B cell (primary cell): ENCODE results near the gene XPNPEP2. TPM values are rescaled to one million over a fixed set of nuclear protein-coding genes. Genes with fewer than 3 reads are reported as not detected.

Source experiments
- ATAC-seq: fragments of 200-7000 bp; cut with Tn5 transposase; one replicate; pipeline ENCODE4 v1.10.0; 2021; ENCODE audit warnings: low read depth, mild to moderate bottlenecking, moderate number of reproducible peaks, moderate library complexity
- CTCF ChIA-PET: fragments of 350-600 bp; sonication (Branson Sonifier 250); formaldehyde crosslinking; loops from one replicate; lab custom pipeline; 2021; ENCODE audit warnings: antibody characterized with exemption, inconsistent platforms; lab: Charles Lee
- POLR2A ChIA-PET: fragments of 350-600 bp; sonication (Branson Sonifier 250); formaldehyde crosslinking; loops from one replicate; lab custom pipeline; 2021; ENCODE audit warnings: antibody characterized with exemption; lab: Charles Lee
- DNase-seq: peaks from one replicate; pipeline ENCODE4 v3.0.0; 2013
- H2AFZ ChIP-seq: 2 replicates; pipeline ENCODE4 v1.6.1; 2012; ENCODE audit warnings: mild to moderate bottlenecking, low read depth, low read length; ENCODE audit not compliant: insufficient read depth, poor library complexity, severe bottlenecking
- H3K27ac ChIP-seq, 2 donors: 1 replicate in 1 of 2; 2 replicates in 1 of 2; pipeline ENCODE4 v1.5.1; 2012 to 2013; ENCODE audit warnings: low read length in 2 of 2, mild to moderate bottlenecking in 2 of 2, moderate library complexity in 1 of 2
- H3K27me3 ChIP-seq, 4 experiments: fragments of 200-600 bp in 1 of 4; sonication (generic) in 1 of 4; replicated peaks in 1 of 4; 1 replicate in 2 of 4; 2 replicates in 2 of 4; pipeline versions ENCODE4 v1.6.1 to v1.7.0; 2013 to 2016; ENCODE audit warnings: low read length in 3 of 4, mild to moderate bottlenecking in 2 of 4, mixed read lengths in 1 of 4, moderate library complexity in 1 of 4; ENCODE audit not compliant: insufficient read depth in 4 of 4, control insufficient read depth in 3 of 4; ENCODE audit errors: control extremely low read depth in 1 of 4
- H3K36me3 ChIP-seq, 2 experiments: replicated peaks in 1 of 2; 1 replicate in 1 of 2; 2 replicates in 1 of 2; pipeline versions ENCODE4 v1.6.1 to v1.7.1; 2013; ENCODE audit warnings: low read length in 1 of 2; ENCODE audit not compliant: insufficient read depth in 2 of 2, control insufficient read depth in 1 of 2; ENCODE audit errors: control extremely low read depth in 1 of 2, extremely low read depth in 1 of 2
- H3K4me1 ChIP-seq, 2 donors: fragments of 200-600 bp in 1 of 2; sonication (generic) in 1 of 2; 1 replicate in 1 of 2; 2 replicates in 1 of 2; pipeline versions ENCODE4 v1.5.1 to v1.6.1; 2013 to 2017; ENCODE audit warnings: low read length in 2 of 2; ENCODE audit not compliant: control insufficient read depth in 2 of 2, insufficient read depth in 2 of 2
- H3K4me2 ChIP-seq: replicated peaks from 2 replicates; pipeline ENCODE3; 2012; ENCODE audit warnings: mild to moderate bottlenecking, low read depth, low read length; ENCODE audit not compliant: poor library complexity, severe bottlenecking
- H3K4me3 ChIP-seq, 5 experiments: fragments of 200-600 bp in 1 of 5; sonication (generic) in 1 of 5; 1 replicate in 3 of 5; 2 replicates in 2 of 5; pipeline versions ENCODE4 v1.5.1 to v1.7.0; 2011 to 2016; ENCODE audit warnings: low read length in 4 of 5, mild to moderate bottlenecking in 4 of 5, low read depth in 2 of 5, control low read depth in 1 of 5, moderate library complexity in 1 of 5; ENCODE audit not compliant: insufficient read depth in 1 of 5; ENCODE audit errors: control extremely low read depth in 1 of 5, extremely low read depth in 1 of 5
- H3K79me2 ChIP-seq: fragments of 200-600 bp; sonication (generic); one replicate; pipeline ENCODE4 v1.6.0; 2016; ENCODE audit warnings: low read length; ENCODE audit not compliant: control insufficient read depth, insufficient read depth
- H3K9ac ChIP-seq: fragments of 200-600 bp; sonication (generic); 2 replicates; pipeline ENCODE4 v1.6.1; 2017; ENCODE audit warnings: mild to moderate bottlenecking, low read length, moderate library complexity
- H3K9me3 ChIP-seq, 3 donors: one replicate each; pipeline versions ENCODE4 v1.6.1 to v1.7.1; 2013; ENCODE audit warnings: low read length in 2 of 3; ENCODE audit not compliant: control insufficient read depth in 2 of 3, insufficient read depth in 1 of 3; ENCODE audit errors: control extremely low read depth in 1 of 3
- H4K20me1 ChIP-seq: 2 replicates; pipeline ENCODE4 v1.6.0; 2012; ENCODE audit warnings: mild to moderate bottlenecking, low read length; ENCODE audit not compliant: insufficient read depth, control insufficient read depth, poor library complexity, severe bottlenecking
- H3K27ac Mint-ChIP-seq: one replicate; pipeline ENCODE4 v1.8.0; 2021; ENCODE audit warnings: mixed read lengths
- H3K27me3 Mint-ChIP-seq: one replicate; pipeline ENCODE4 v1.8.0; 2021; ENCODE audit warnings: mixed read lengths
- H3K4me1 Mint-ChIP-seq: one replicate; pipeline ENCODE4 v1.8.0; 2021; ENCODE audit warnings: mixed read lengths
- H3K4me3 Mint-ChIP-seq: one replicate; pipeline ENCODE4 v1.8.0; 2021; ENCODE audit warnings: mixed read lengths
- H3K9me3 Mint-ChIP-seq: one replicate; pipeline ENCODE4 v1.8.0; 2022; ENCODE audit warnings: mixed read lengths; ENCODE audit not compliant: insufficient read depth
- CTCF ChIP-seq: fragments of 200-600 bp; IDR thresholded peaks from one replicate; pipeline ENCODE4 v1.8.0; 2022; ENCODE audit warnings: antibody characterized with exemption, mild to moderate bottlenecking
- EZH2 ChIP-seq: IDR thresholded peaks from 2 replicates; pipeline ENCODE4 v1.6.1; 2012; ENCODE audit warnings: borderline replicate concordance, low read depth, mild to moderate bottlenecking, moderate library complexity, low read length; ENCODE audit not compliant: insufficient read depth, poor library complexity, severe bottlenecking
- WGBS: methylation state at CpG from one replicate; pipeline ENCODE4 v1.1.5; 2013; ENCODE audit warnings: missing lambda C conversion rate; ENCODE audit not compliant: insufficient coverage; 5-methylcytosine and 5-hydroxymethylcytosine counted together
- intact Hi-C: fragments of 100-400 bp; cut with micrococcal nuclease; formaldehyde crosslinking; loops from one replicate; pipeline ENCODE4 v1.10.0; 2022
- polyA plus RNA-seq: library from polyadenylated mRNA; depleted of rRNA; stranded (reverse); fragments of >200 nt; gene quantifications from 2 replicates; pipeline ENCODE4 v1.2.3, GENCODE V29; 2012
- total RNA-seq, 2 donors: library from RNA; stranded (reverse); fragments of 120-200 nt in 1 of 2; gene quantifications; 1 replicate in 1 of 2; 2 replicates in 1 of 2; pipeline versions ENCODE4 v1.2.3 to v1.2.4, GENCODE V29; 2013 to 2022

XPNPEP2 gene
- total and polyA plus RNA-seq, 2 donors (not counting 1 experiment from before 2014, with no cell fraction given), result 0.31 TPM; not detected in 1

GRCh38 chrX:129772796-129773431 lies 34.1 kb downstream of the XPNPEP2 start:
- H3K27me3 Mint-ChIP-seq, result no peaks in the 10 kb centered on the region
- H3K9ac ChIP-seq, result no peak overlapping the region
- peak overlapping the region; percentile 97 for H3K27ac Mint-ChIP-seq
- H3K4me1 ChIP-seq, result peaks cover 87 to 98% of the 10 kb centered on the region in 2 donors
- ATAC-seq (peak; percentile 71), DNase-seq (peak; percentile 91)
- H3K9me3 ChIP-seq, result no peaks in the 10 kb centered on the region
- no peak overlapping the region for H3K4me3 ChIP-seq
- no peaks in the 10 kb centered on the region for H3K9me3 Mint-ChIP-seq
- no peak for TF ChIP-seq CTCF
- no peak for TF ChIP-seq EZH2
- peak overlapping the region; percentile 75 for H3K4me3 Mint-ChIP-seq
- H3K27me3 ChIP-seq, result no peaks in the 10 kb centered on the region
- CTCF ChIA-PET, result interaction anchor here (0.7 to 4.0 kb wide), 16 partner anchors 10 to 94 kb away, joined by 3 to 32 read pairs (median 4); no protein-coding TSS in a partner anchor
- 6% methylated on average over 6 of the region's 14 CpGs for WGBS
- no peaks in the 10 kb centered on the region for H4K20me1 ChIP-seq
- peaks cover 72% of the 10 kb centered on the region for H3K4me1 Mint-ChIP-seq
- no peaks in the 10 kb centered on the region for H3K36me3 ChIP-seq
- H3K4me2 ChIP-seq, result peak overlapping the region; percentile 56
- peak overlapping the region; percentile 88 to 90 for H3K27ac ChIP-seq
- H2AFZ ChIP-seq, result no peak overlapping the region
- H3K79me2 ChIP-seq, result peaks cover 18% of the 10 kb centered on the region
- intact Hi-C loops, result loop anchor here (1.0 to 2.0 kb wide), 3 partner anchors 8 to 14 kb away; no protein-coding TSS in a partner anchor
- POLR2A ChIA-PET, result interaction anchor here (0.6 to 2.7 kb wide), 8 partner anchors 9 to 95 kb away, joined by 3 to 35 read pairs (median 4); no protein-coding TSS in a partner anchor
